GM15510 (cell line): Measurements from ENCODE around the gene ALG14.

Source experiments
- POLR2A ChIP-seq: IDR thresholded peaks from 3 replicates; pipeline ENCODE4 v1.6.1; 2011; ENCODE audit warnings: borderline replicate concordance; ENCODE audit not compliant: insufficient read length; ENCODE audit errors: extremely low read depth

ALG14 gene, protein sequence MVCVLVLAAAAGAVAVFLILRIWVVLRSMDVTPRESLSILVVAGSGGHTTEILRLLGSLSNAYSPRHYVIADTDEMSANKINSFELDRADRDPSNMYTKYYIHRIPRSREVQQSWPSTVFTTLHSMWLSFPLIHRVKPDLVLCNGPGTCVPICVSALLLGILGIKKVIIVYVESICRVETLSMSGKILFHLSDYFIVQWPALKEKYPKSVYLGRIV

DNA sequence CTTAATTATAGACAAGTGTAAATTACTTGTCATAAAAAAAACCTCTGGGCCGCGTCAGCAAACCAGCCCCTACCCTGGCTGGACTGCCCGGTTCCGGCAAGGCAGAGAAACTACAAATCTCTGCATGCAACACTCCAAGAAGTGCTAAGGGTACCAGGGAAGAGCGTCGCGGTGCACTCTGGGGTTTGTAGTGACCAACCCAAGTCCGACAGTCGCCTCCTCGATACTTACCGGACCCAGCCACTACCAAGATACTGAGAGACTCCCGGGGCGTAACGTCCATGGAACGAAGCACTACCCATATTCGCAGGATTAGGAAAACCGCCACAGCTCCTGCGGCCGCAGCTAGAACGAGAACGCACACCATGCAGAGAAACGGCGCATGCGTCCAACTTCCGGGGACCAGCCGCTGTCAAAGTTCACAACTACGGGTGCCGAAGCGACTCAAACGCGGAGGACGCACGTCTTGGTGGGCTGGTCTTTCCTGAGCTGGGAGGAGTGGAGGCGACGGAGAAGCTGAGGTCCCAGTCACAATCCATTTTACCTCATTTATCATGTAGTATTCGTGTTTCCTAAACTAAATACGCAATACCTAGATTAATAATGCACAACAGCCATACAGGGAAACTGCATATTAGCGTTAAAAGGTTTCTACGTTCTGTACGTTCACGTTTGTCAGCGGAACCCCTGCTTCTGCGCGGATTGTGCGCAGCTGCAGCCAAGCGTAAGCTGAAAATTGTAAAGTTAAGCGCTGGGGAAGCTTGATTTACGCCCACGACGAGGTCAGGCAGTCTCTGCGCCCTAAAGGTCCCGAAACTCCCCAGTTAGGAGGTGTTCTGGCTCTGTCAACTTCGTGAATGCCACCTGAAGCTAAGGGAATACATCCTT, at the start of gene ALG14:
ALG14 (minus strand) TSS at position 420 of the 888 bp plus-strand sequence; CDS start at position 367, 53 bp downstream.
- TF ChIP-seq POLR2A = peak; percentile 39

DNA sequence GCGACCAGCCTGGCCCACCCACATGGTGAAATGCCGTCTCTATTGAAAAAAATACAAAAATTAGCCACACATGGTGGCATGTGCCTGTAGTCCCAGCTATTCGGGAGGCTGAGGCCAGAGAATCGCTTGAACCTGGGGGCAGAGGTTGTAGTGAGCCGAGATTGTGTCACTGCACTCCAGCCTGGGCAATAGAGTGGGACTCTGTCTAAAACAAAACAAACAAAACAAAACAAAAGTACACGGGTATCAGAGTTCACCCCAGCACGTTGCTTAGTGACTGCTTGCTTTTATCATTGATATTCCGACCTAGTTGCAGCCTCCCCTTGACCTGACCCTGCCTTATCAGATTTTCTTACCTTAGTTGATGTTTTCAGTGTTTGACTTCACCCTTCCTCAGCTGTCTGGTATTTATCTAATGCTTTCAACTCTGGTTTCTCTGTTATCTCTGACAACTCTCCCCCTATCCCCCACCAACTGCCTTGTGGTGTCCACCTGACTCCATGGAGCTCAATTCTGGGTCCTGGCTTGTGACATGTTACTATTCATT, 49.5 kb upstream of the ALG14 start:
- no peak for TF ChIP-seq POLR2A

DNA sequence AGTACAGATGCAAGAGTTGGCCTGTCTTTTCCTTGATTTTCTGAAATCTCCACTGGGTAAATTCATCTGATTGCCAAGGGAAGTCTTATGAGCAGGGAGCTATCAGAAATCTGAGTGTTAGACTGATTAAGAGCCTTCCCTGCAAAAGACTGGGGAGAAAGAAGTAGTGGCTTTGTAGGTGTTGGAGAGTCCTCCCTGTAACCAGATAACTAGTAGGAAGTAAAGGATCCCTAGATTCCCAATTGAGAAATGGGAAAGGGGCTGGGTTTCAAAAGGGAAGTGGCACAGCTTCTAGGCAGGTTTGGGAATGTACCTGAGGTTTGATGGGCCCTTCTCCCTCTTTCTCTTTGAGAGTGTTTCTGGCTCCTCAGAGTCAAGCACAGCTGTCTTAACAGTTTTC, 46.5 kb upstream of the ALG14 start:
- no peak for TF ChIP-seq POLR2A

DNA sequence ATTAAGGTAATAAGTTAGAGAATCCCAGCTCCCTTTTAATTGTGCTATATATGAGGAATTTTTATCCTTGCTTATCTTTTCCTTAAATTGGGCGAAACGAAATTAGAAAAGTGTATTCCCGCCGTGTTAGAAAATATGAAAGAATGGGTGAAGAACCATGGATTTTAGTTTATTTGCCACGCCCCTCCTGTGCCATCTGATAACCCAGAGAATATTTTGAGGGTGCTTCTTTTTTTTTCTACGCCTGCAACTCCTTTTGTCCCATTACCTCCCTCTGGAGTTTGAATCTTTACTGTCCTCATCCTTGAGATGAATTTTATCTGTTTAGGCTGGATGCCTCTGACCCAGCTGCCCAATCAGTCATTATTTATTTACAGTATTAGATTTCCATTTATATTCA, 46.0 kb upstream of the ALG14 start:
- TF ChIP-seq POLR2A = no peak

DNA sequence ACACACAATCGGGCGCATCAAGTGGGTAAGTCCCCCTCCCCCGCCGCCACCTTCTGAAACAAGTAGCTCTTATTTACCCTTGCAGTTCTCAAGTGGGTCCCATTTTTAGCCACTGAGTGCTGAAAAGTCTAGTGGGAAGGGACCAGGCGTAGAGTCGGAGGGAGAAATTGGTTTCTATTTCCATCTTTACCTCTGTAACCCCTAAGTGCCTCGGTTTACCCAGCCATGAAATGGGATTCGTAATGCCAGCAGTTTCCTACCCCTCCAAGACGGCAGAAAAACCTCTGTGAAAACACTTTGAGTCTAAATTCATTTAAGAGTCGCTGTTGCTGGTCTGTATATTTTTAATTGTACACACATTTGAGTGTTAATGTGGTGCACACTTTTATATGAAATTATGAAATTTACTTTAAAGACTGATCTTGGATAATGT, 45.3 kb upstream of the ALG14 start:
- TF ChIP-seq POLR2A = no peak

DNA sequence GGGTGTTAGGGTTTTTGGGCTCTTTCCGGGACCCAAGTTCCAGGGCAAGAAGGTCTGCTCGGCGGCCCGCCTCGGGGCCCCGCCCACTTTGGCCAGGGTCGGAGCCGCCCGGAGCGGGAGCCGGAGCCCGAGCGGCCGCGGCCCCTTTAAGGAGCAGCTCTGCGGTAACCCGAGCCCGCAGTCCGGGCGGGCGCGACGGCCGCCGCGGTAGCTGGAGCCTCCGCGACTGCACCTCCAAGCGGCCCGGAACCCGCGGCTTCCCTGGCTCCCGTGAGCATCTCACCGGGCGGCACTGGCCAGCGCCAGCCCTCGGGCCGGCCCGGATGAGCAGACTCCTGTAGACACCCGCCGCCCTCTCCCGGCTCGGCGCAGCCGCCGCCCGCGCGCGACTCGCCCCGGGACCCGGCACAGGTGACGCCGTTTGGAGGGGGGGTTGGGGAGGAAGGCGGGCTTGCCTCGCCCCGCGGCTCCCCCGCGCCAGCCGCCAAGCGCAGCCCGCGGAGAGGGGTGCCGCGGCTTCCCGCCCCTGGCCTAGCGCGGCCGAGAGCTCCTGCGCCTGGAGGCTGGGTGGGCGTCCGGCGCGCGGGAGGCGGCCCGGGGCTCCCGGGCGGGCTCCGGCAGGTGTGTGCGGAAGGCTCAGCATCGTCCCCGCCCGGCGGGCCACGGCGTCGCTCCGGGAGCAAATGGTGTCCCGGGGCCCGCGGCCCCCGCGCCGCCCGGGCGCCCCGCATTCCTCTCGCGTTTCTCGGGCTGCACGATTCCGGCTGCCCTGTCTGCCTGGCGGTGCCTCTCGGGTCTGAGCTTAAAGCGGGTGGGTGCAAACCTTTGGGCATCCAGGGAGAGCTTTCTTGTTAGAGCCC, 44.7 kb upstream of the ALG14 start, which contains the start of gene TLCD4:
TLCD4 (plus strand) TSS at position 149 of the 860 bp plus-strand sequence. CDS start 26,547 bp downstream, outside the sequence.
- no peak for TF ChIP-seq POLR2A

DNA sequence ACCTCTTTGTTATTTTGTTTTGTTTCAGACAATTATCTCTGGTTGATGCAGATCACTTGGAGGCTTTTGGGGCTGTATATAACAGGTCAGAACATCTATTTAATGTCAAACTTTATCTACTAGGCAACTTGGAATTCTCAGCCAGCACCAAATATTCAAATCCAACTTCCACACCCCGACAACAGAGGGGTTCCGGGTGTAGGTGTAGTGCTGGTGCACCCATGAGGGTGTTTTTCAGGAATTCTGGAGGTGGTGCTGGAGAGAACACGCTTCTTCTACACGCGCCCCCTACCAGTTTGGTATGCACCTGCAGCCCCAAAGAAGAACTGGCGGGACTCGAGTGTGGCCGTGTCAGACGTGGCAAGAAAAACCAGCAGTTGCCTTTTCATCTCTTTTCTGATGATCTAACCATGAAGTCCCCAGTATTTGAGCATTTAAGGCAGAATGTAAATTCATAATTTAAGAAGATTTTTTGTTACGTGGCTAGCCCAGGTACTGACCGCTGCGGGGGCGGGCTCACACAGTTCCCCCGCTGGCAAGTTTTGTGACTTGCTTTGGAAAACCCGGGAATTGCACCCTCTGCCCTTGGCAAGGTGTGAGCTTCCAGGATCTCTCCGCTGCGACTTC, 43.9 kb upstream of the ALG14 start:
- TF ChIP-seq POLR2A = no peak

DNA sequence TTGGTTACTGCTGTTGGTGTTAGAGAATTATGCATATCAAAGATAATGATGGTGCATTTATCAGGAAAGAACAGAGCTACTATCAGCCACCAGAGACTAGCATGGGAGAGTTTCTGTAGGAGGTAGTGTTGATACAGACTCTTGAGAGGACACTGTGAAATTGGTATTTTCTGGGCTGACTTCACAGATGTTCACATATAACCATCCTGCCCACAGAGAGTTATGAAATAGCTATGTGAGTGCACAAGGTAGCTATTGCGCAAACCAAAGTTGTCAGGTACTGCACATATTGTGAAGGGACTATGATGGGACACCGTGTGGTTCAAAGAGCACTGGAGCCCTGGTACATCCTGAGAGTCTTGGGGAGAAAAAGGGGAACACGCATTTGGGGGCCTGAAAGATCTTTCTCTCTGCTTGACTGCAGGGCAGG, 43.0 kb upstream of the ALG14 start:
- TF ChIP-seq POLR2A = no peak

DNA sequence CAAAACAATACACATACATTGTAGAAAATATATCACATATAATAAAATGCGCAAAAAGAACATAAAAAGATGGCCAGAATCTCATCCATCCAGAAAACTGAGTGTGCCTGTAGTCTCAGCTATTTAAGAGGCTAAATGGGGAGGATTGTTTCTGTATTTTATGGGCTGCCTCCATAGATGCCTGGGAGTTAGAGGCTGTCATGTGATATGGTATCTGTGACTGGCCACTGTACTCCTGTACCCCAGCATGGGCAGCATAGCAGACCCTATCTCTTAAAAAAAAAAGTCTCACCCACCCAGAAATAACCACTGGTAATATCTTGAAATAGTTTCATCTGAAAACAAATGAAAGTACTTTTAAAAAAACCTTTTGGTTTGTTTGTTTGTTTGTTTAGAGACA, 40.9 kb upstream of the ALG14 start:
- no peak for TF ChIP-seq POLR2A

DNA sequence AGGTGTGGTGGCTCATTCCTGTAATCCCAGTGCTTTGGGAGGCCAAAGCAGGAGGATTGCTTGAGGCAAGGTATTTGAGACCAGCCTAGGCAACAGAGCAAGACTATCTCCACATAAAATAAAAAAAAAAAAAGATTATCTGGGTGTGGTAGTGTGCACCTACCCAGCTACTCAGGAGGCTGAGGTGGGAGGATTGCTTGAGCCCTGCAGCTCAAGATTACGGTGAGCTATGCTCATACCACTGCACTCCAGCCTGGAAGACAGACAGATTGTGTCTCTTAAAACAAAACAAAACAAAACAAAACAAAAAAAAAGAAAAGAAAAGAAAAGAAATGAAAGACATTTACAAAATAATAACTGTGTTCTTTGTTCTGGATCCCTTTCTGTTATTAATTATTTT, 38.3 kb upstream of the ALG14 start:
- no peak for TF ChIP-seq POLR2A

DNA sequence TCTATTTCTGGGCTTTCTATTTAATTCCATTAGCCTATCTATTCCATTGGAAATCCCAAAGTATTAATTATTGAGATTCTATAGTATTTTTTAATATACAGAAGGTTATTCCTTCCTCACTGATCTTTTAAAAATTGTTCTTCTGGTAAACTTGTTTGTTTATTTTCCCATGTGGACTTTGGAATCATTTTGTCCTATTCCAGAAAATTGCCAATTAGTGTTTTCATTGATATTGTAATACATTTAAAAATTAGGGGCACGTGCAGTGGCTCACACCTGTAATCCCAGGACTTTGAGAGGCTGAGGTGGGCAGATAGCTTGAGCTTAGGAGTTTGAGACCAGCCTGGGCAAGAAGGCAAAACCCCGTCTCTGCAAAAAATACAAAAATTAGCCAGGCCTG, 36.0 kb upstream of the ALG14 start:
- TF ChIP-seq POLR2A = no peak

DNA sequence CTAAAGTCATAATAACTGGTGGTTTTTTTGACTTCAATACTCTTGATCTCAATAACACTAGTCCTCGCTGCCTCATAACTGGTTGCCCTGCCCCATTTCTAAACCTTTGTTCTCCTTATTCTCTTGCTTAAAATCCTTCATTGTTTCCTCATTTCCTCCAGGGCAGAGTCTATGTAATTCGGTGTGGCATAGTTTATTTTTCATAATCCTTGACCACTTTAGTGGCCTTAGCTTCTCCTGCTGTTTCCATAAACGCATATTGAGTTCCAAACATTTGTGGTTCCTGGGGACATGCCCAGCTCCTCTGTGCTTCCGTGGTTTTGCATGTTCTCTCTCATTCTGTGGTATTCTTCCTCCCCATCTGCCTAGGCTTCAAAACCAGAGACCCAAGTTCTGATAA, 25.4 kb upstream of the ALG14 start:
- no peak for TF ChIP-seq POLR2A

DNA sequence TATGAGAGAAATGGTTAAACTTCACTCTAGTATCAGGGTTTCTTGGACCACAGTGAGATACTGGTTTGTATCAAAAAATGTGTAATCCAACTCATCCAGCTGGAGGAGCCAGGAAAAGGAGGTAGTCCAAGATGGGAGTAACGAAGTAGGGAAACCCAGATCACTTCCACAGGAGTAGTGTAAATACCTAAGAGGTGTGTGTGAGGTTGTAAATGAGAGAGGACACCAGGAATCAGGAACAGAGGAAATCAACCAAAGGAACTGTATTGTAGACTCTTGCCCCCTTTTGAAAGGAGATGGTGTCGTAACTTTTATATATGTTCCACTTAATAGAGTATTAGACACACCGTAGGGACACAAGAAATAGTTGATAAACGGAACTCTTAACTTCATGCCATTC, 24.7 kb upstream of the ALG14 start:
- no peak for TF ChIP-seq POLR2A

DNA sequence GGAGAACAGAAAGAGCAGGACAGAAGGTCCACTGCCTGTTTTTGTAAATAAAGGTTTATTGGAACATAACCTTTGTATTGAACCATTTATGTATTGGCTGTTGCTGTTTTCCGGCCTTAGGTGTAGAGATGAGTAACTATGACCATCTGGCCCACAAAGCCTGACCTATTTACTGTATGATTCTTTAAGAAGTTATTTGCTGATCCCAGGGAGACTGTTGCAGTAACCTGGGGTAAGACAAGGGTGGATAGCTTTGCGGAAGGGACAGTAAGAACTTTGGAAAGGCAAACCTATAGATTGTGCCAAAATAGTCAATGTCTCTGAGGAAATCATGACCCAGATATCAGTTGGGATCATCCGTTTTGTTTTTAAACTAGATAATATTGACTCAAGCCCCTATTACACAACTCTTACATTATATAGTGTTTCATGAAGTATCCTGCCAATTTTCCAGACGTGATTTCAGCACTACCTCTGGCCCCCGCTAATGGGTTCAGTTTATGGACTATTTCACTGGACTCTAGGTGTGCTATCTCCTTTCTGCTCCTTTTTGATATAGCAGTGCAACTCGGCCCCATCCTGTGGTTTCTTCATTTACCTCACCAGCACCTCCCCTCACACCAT, 23.6 kb upstream of the ALG14 start:
- no peak for TF ChIP-seq POLR2A
